NCI-H1417 (cell line): ENCODE data around the gene DOHH.
"Not testable (repeated sequence)": the region's sequence is repeated elsewhere in the genome, so short reads cannot be mapped to it uniquely, and the experiment has no call there.

Experiments
- DNase-seq, 3 experiments: peaks; one replicate each; lab custom pipeline; 2025; lab: John Stamatoyannopoulos, UW

Gene DOHH

DNA sequence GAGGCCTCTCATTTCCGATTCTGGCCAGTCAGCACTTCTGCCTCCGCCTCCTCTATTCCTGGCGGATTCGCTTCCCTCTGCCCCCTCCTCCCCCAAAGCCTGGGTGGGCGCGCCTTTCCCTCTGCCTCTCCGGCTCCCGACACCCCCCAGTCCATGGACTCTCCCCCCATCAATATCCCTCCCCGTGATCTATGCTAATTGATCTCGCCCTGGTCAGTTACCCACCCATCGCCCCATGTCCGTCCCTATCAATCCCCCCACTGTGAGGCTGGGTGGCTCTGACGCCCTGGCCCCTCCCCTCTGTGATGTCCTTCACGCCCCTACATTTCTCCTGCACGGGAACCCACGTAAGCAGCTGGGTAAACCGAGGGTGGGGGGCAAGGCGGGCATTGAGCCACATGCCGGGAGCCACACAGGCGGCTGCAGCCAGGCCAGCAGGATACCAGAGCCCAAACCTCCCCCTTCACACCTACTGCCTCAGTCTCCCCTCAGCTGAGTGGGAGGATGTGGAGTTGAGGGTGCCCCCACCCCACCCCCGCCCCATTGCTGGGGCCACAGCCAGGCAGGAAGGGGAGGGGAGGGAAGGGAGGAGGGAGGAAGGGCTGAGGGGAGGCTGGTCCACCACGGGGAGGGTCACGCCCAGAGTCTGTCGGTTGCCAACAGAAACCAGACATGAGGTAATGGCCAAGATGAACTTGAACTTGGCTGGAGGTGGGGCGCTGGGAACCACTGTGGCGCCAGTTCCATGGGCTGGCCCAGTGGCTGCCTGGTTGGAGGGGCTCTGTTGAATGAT is 41.2 kb downstream of the DOHH start:
- DNase-seq: no peak

DNA sequence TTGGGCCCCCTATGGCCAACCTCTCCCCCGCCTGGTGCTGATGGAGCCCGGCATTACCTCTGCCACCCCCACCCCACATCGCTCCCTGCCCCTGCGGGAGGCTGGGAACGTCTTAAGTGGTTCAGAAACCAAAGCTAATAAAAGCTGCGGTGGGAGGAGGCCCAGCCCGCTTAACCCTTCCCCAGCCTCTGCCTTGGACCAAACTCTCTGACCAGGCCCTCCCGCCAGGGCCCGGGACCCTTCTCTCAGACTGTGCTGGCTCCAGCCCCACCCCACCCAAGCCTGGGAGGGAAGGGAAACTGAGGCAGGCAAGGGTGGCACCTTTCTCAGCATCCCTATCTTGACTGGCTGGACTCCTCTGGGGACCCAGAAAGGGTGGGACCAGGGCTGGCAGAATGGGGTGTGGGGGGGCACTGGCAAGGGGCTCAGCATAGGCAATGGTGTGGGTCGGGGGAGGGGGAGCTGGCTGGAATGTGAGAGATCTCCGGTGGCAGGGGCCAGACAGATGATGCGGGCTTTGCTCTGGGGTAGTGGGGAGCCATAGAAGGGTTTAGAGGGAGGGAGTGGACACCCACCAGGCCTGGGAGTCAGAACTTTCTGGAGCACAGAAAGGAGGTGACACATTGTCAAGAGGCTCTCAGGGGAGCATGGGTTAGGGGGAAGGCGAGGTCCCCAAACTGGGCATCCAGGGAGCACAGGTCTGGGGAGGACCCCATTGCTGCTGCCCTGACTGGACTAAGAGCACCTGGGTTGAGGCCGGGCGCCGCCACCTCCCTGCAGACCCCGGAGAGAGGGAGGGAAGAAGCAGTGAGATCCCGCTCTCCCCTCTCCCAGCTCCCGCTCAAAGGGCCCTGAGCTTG is 42.0 kb downstream of the DOHH start:
- no peak for DNase-seq

DNA sequence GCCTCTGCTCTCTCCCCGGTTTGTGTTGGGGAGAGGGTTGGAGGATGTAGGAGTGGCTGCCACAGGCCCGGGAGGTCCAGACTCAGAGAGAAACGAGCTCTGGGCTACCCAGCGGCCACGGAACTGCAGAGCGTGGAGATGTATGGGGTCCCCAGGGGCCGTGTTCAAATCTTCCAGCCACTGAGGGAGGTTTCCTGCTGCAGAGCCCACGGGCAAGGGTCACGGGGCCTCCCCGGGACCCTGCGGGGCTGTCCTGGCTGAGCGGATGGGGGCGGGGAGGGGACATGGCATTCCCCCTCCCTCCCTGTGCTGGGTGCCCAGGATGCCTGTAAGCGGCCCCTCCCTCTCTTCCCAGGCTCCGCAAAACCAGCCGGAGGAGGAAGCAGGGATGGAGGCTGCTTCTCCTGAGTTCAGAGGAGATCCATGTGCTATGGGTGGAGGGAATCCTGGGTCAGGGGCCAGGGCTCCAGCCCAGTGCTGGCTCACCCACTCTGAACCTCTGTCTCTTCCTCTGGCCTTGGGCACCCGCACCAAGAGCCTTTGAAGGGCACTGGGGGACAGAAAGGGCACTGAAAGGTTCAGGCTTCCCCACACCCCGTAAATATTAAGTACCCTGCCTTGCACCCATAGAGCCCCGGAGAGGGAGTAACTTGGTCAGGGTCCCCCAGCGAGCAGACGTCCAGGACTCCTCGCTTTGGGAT is 42.8 kb downstream of the DOHH start:
- no peak for DNase-seq

- DNase-seq: no peak
These were observed 43.4 kb downstream of the DOHH start for GRCh38 chr19:3456925-3457527.

- no peak for DNase-seq
These were observed 44.4 kb downstream of the DOHH start for GRCh38 chr19:3455960-3456601.

GRCh38 chr19:3455393-3455955 is 45.0 kb downstream of the DOHH start:
- DNase-seq: no peak

DNA sequence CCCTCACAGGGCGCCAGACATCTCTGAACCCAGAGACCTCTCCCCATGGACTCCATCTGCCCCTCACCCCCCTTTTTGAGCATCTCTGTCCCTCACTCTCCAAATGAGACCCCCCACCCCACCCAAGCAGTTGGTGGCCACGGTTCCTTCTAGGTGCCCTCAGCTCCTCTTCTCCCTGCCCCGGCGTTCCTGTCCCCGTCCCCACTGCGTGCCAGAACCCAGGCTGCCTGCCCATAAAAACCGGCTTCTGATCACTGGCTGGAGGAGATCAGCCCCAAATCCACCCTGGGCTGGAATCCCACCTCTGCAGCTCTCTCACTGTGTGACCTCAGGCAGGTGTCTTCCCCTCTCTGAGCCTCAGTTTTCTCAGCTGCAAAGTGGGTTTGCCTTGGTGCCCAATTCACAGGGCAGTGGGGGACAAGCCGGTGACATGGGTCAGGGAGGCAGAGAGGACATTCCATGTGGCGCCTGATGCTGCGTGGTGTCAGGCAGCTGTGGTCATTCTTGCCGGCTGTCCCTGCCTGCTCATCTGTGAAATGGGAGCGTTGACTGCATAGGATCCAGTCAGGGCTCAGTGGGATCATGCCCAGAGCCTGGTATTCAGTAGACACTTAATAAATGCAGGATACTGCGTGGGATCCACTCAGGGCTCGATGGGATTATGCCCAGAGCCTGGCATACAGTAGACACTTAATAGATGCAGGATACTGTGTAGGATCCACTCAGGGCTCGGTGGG is 45.6 kb downstream of the DOHH start:
- DNase-seq: no peak

GRCh38 chr19:3453840-3454239 is 46.6 kb downstream of the DOHH start:
- DNase-seq: no peak

- not testable (repeated sequence) for DNase-seq
These were observed 47.6 kb downstream of the DOHH start for GRCh38 chr19:3452942-3453214.

- no peak for DNase-seq
These were observed 48.1 kb downstream of the DOHH start for GRCh38 chr19:3452171-3452941.

GRCh38 chr19:3451451-3451866 is 49.0 kb downstream of the DOHH start:
- no peak for DNase-seq

DNA sequence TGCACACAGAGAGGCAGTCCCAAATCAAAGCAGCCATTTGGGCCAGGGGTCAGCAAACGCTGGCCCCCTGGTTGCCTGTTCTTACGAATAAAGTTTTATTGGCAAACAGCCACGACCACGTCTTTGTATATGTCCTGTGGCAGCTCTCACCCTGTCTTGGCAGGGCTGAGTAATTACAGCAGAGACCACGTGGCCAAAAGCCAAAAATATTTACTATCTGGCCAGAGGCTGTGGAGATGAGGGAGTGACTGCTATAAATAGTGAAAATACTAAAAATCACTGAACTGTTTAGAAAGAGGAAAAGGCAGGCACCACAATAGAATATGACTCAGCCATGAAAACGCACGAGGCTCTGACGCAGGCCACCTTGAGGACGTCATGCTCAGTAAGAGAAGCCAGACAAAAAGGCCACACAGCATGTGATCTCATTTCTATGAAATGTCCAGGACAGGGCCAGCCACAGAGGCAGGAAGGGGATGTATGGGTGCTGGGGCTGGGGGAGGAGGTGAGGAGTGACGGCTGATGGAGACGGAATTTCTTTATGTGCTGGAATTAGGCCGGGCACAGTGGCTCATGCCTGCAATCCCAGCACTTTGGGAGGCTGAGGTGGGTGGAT is 49.6 kb downstream of the DOHH start:
- DNase-seq: no peak

- DNase-seq: no peak
These were observed 51.7 kb downstream of the DOHH start for GRCh38 chr19:3448616-3449334.

DNA sequence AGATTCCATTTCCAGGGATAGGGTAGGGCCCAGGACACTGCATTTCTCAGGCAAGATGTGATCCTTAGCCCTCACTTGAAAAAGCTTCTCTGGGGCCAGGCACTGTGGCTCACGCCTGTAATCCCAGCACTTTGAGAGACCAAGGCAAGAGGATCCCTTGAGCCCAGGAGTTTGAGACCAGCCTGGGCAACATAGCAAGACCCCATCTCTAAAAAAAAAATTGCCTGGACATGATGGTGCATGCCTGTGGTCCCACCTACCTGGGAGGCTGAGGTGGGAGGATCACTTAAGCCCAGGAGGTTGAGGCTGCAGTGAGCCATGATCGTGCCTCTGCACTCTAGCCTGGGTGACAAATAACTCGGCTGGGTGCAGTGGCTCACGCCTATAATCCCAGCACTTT is 53.8 kb downstream of the DOHH start:
- DNase-seq: not testable (repeated sequence)

DNA sequence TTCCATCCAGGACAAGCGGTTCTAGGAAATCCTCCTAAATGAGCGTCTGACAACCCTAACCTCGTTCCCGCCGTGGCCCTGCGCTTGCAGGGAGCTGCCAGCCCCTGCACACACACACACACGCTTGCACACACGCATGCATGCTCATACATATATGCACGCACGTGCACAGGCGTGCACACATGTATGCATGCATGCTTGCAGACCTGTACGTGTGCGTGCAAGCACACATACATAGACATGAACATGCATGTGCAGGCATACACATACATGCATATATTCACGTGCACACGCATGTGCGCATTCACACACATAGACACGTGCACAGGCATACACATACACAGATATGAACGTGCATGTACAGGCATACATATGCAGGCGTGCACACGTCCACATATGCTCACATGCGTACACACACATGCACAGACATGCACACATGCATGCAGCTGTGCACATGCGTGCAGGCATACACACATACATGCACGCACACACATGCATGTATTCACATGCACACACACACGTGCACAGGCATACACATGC is 55.7 kb downstream of the DOHH start:
- DNase-seq: no peak

GRCh38 chr19:3443840-3444694 is 56.4 kb downstream of the DOHH start:
- peak in 2 of 3 experiments; percentile 55 to 78 for DNase-seq

DNA sequence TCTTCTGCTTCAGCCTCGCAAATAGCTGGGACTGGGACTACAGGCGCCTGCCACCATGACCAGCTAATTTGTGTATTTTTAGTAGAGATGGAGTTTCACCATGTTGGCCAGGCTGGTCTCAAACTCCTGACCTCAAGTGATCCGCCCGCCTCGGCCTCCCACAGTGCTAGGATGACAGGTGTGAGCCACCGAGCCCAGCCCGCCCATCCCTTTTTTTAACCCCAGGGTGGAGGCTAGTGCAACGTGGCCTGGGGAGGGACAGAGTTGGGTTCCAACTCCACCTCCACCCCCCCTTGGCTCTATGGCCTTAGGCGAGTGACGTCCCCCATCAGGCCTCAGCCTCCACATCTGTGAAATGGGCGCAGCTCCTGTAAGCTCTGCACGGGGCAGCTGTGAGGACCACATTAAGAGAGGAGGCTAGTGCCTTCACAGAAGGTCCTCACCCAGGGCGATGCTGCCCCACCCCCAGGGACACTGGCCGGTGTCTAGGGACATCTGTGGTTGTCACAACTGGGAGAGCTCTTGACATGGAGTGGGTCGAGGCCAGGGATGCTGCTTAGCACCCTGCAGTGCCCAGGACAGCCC is 57.9 kb downstream of the DOHH start:
- DNase-seq: no peak
